NCI-H2107 (cell line): ENCODE measurements around the gene RASGRF1.

ENCODE experiments used
- DNase-seq: peaks from one replicate; lab custom pipeline; 2025; lab: John Stamatoyannopoulos, UW

The RASGRF1 gene

DNA sequence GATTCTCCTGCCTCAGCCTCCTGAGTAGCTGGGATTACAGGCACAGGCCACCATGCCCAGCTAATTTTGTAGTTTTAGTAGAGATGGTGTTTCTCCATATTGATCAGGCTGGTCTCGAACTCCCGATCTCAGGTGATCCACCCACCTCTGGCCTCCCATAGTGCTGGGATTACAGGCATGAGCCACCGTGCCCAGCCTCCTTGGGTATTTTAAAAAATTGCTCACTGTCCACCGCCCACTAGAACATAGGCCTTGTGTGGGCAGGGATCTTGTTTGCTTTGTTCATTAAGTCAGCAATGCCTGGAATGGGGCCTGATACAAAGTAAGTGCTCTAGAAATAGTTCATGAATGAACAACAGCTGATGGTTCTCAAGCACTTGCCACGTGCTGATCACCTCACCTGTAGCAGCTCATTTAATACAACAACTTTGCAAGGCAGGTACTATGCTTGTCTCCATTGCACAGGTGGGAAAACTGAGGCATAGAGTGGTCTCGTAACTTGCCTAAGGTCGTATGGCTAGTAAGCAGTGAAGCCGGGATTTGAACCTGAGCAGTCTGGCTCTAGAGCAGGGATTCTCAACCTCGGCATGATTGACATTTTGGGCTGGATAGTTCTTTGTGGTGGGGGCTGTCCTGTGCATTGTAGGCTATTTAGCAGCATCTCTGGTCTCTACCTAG lies 133.0 kb downstream of the RASGRF1 start:
- DNase-seq = no peak

DNA sequence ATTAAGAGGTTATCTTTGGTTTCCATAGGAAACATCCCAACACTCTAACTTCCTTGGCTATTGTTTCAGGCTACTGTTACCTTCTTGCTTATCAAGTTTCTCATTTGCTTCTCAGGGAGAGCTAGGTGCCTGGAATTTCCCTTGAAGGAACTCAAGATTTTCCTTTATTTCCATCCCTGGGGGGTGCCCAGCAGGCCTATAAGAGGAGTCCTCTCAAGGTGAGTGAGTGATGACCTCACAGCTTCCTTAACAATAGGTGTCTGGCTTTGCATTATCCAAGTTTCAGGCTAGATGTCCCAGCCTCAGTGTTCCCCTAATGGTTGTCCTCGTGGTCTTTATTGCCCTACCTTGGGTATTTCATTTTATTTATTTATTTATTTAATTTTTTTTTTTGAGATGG lies 133.6 kb downstream of the RASGRF1 start:
- DNase-seq = no peak

DNA sequence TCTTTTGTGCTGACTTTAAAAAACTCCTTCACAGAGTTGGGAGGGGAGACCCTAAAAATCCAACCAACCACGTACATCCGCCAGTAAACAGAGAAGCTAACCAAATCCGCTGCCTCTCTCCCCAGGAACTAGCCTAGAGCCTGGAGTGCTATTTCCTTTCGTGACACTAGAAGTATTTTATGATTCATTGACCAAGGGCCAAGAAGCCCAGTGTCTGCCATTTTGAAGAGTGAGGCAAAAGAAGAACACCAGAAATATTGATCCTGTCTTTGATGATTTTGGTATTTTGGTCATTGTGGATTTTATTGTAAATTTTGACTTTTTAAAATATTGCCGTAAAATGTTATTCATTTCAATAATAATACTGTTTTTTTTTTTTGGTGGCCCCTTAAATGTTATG lies 135.2 kb downstream of the RASGRF1 start:
- no peak for DNase-seq

DNA sequence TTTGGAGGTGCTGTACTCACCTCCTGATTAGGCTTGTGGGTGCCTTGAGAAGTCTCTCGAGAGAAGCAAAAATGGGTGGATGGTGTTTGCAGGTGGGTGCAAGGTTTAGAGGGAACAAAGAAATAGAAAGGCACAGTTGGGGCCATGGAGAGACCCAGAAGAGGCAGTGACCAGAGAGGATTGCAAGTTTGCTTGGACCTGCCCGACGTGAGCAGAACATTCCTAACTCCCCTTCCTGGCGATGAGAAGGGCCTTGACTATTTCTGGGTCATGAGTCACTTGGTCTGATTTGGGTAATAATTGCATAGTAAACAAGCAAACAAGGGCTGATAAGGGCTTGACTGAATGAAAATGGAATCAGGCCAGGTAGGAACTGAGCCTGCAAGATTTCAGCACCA lies 138.7 kb downstream of the RASGRF1 start:
- DNase-seq = no peak

DNA sequence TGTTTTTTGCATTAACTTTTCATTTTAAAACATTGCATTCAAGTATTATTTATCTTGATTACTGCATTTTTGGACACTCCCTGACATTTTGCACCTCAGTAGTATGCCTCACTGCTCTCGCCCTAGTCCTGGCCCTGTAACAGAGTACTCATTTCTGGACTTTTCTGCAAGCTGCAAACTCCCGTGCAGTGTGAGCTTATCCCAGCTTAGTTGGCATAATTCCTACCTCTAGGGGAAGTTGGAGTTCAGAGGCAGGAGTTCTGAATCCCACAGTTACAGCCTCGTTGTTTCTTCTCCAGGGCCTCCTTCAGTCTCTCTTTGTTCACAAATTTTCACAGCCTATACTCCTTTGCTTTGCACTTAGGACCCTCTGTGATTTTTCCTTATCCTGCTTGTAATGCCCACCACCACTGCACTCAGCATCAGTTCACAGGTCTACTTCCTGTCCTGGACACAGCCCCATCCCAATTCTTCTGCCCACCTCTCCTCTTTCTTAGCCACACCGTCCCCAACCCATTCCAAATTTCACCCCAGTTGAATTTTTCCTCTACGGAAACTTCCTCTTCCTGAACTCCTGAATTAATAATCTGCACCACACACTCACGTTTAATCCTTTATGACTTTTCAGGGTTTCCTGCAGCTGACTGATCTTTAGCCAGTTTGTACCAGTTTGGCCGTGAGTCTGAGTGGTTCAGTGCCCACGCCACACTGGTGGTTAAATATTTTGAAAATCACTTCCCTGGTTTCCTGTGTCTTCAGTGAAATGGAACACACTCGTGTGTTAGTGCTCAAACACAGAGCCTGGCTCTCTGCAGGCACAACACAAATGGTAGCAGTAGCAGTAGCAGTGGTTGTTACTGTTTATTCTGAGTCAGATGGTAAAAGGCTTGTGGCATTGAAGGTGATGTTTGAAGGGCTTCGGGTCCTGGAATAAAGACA lies 139.4 kb downstream of the RASGRF1 start:
- DNase-seq = no peak

DNA sequence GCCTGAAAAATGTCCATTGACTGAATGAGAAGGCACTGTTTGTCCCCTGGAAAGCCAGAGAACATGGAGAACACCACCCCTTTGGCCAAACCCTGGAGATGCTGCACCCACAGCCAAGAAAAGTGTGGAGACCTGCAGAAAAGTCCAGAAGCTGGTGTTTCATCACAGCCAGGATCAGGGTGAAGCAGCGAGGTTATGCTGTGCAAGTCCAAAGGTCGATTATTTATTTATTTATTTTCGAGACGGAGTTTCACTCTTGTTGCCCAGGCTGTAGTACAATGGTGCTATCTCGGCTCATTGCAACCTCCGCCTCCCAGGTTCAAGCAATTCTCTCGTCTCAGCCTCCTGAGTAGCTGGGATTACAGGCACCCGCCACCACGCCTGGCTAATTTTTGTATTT lies 140.2 kb downstream of the RASGRF1 start:
- no peak for DNase-seq

DNA sequence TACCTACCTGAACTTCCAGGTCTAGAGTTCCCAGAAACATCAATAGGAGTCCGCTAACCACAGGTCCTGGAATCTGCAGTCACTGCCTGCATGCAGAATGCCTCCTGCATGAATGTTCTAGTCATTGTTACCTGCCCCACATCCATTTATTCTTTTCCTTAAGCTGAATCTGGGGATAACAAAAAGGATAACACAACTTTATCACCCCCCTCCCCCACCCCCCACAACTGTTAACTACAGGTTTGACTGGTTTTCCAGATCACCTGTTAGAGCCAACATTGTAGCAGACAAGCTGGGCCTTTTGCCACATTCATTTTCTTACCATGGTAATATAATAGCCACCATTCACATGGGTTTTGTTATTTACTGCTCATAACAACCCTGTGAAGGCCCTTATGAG lies 141.1 kb downstream of the RASGRF1 start:
- DNase-seq = no peak

DNA sequence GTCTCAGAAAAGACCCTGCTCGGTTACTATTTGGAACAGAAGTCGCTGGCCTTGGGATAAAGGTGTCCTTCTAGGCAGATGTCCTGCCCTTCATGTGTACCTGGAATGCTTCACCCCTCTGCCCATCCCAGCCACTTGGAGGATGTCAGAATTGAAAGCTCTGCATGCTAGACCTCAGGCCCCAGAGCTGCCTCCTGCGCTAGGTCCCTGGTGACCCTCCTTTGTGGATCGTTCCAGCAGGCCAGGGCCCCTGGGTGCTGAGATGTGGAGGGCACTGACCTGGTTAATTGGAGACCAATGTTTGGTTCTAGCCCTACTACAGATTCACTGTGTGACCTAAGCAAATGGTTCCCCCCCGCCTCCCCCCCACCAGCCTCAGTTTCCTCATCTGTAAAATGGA lies 143.1 kb downstream of the RASGRF1 start:
- DNase-seq = no peak

DNA sequence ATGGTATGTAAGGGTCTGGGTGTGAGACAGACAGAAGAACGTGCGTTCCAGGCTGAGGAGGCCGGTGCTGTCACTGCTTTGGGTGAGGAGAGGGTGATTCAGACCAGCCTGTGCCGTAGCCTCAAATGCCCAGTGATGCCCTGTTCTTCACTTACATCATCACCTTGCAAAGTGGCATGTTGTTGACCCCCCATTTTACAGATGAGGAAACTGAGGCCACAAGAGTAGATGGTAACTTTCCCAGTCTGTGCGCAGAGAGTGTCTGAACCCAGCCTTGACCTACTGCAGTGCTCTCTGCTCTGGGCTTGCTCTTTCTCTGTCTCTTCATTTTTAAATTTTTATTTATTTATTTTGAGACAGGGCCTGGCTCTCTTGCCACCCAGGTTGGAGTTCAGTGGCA lies 144.1 kb downstream of the RASGRF1 start:
- no peak for DNase-seq

DNA sequence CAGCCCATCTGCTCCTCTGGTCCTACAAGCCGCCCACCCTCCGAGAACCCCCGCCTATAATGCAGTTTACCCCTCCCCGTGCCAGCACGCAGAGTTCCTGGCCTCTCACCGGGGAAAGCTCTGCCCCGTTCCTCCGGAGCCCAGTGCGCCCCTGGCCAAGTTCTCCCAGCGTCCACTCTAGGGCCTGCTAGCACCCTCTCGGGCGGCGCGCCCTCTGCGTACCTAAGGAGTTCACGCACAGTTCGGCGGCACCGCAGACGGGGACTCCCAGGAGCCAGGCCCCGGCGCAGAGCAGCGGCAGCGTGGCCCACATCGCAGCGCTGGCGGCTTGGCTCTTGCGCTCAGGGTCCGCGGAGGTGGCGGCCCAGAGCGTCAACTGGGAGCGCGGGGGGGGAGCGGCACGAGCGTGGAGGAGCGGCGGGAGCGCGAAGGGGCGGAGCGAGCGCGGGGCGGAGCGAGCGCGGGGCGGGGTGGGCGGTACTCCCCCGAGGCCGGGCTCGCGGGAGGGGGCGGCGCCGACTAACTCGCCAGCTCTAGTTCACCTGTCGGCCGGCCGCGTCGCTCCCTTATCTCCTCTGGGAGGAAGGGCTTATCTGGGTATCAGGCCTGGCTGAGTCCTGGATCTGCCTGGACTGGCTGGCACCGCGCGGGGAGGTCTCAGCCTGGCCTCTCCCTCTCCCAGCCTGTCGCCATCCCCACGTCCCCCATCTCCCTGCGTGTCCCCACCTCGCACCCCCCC lies 145.7 kb downstream of the RASGRF1 start, which contains the start of gene CTSH:
Gene CTSH, minus strand, starts transcription at position 378 of the 739 bp plus-strand sequence. Its CDS starts 65 bp downstream, at position 313.
- DNase-seq = peak; percentile 53

DNA sequence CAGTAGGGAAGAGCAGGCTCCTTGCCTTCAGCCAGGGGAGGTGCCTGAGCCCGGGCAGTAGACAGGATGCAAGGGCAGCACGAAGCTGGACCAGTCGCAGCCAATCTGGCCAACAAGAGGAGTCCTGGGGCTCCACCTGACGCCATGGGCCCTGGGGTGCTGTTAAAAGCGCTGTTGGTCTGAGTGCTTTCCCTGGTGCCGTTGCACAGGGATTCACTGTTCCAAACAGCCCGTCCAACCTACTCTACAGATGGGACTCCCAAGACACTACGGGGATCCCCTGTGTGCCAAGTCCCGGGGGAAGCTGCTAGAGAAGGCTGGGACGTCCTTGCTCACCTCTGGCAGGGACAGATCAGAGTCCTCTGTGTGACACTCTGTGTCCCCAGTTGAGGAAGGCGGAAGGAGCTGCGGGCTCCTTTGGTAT lies 146.4 kb downstream of the RASGRF1 start:
- DNase-seq = no peak

DNA sequence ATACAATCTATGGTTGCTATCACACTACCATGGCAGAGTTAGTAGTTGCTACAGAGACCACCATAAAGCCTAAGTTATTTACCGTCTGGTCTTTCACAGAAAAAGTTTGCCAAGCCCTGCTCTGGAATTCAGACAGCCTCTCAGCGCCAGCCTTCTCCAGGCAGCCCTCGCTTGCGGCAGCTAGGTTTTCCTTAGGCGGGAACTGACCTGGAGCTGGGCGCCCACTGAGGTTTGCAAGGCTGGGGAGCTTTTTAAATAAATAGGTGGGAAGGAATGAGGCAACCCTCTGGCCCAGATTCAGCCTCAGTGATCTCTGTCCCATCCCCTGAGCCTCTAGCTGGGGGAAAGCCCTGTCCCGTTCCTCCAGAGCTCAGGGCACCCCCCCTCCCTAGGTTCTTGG lies 146.9 kb downstream of the RASGRF1 start:
- no peak for DNase-seq

DNA sequence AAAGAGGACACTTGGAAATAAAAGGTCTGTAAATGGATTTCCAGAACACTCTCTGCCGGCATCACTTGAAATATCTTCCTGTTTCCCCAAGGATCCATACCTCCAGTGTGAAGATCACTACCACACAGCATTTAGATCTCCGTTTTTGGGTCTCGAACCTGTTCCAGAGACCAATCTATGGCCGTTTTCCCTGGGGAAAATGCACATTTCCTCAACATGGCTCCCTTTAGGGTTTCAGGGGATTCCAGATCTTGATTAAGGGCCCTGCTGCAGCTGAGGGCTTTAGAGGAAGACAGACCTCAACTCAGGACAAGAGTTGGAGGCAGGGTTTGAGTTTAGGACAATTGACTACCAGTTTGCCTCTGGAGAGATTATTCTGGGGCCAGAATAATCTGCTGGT lies 147.8 kb downstream of the RASGRF1 start:
- DNase-seq = no peak

DNA sequence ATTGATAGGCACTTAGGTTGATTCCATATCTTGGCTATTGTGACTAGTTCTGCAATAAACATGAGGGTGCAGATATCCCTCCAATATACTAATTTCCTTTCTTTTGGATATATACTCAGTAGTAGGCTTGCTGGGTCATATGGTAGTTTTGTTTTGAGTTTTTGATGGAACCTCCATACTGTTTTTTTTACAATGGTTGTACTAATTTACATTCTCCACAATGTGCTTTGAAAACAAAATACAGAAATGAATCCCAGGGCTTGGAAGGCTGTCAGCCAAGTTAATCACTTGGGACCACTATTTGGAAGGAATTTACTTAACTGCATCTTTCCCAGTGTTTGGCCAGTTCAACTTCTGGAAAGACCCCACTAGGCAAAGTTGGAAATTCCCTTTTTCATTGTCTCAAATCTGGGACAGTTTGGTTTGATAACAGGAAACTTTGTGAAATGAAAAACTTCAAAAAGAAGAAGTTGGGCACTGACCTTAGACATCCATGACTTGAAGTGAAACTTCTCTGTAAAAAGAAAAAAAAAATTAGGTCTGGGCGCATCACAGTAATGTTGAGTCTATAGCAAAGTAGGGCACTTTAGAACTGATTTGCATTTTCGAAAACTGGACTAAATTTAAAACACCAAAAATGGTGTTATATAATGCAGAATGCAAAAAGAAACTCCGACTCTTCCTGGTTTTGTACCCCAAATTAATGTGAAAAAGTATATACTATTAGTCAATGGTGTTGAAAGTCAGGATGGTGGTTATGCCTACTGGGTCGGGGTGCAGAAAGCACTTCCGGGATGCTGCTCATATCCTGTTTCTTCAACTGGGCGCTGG lies 151.7 kb downstream of the RASGRF1 start:
- DNase-seq = no peak

DNA sequence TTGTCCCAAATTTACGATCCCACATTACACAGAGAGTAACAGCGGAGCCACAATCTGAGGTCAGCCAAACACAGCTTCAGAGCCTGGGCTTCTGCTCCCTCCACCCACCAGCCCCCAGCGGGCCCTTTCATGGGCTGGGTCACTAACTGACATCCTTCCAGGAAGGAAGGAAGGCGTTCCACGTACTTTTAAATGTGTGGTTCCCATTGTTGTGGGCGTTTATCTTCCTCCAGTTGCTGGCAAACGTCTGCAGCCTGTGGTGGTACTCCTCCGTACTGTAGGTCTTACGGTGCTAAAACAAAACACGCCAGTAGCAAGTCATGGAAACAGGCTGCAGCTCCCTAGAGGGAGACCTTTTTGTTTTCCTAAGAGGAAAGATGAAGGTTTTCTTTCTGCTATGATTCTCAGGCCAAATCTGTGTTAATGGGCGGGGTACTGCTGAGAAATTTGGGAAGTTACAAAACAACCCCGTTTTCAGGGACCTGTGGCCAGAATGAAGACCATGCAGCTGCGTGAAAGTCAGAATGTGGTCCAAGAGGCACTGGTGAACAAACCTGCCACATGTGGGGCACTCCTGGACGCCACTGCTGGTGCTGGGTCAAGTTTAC lies 153.3 kb downstream of the RASGRF1 start:
- DNase-seq = no peak

DNA sequence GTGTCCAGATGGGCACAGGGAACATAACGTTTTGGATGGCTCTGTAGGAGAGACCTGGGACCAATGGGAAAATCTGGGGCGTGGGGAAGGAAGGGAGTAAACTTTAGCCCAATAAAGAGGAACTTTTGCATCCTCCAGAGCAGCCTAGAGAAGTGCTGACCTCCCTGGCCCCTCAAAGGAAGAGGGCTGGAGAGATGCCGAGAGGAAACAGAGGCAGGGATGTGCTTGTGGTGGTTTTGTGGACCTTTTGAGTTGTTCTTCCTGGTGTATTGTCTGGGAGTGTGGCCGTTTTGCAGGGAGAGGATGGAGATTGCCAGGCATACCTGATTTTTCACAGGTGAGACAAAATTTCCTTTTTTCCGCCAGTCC lies 155.9 kb downstream of the RASGRF1 start:
- DNase-seq = no peak

DNA sequence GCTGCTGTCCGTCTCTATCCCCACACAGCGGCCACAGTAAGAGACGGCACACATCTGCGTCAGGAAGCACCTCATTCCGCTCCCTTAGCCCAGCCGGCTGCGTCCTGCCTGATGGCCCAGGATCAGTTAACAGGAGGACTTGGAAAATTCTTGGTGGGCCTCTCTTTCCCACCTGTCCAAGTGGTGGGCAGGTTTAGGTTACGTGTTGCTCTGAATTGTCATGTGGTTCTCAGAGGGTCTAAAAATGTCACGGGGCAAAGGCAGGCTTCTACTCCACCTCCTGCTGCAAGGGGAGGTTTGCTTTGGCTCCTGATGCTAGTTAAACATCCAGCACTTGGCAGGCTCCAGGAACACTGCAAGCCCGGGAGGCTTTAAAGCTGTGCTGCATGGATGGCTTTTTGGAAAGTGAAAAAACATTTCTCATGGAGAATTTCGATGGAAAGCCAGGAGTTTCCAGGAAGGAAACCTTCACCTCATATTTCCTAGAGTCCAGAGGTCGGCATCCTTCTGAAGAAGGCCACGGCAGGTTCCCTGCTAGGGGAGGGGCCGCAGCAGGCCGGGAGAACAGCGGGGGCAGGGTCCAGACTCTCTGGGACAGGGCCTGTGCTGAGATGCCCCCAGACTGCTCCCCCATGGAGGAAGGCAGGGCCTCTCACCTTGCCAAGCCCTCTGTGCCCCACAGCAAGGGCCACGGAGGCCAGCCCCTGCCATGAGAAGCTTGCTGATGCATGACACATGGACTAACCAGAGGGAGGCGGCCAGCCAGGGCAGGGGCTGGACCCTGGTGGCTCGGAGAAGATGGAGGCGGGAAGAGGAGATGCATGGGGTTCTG lies 156.5 kb downstream of the RASGRF1 start:
- DNase-seq = no peak

DNA sequence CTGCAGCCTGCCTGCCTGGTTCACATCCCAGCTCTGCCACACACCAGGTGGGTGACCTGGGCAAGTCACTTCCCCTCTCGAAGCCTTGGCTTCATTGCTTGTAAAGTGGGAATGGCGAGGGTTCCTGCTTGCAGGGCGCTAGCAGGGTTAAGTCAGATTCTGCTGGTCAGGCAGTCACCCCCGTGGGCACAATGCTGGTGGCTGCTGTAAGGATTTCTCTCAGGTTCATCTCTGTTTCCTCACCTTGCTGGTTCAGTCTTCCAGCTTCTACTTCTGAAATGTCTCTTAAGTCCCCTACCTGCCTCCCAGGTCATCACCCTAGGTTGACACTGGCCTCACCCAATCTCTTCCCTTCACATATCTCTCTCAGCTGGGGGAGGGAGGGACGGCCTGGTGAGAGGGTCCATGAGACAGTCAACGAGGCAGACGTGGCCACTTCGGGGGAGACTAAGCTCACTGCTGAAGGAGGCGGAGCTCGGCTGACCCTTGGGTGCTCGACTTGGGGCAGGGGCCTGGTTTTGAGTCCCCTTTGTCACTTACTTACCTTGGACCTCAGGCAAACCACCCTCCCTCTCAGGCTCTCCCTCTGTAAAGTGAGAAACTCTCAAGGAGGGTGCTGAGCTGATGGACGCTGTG lies 157.3 kb downstream of the RASGRF1 start:
- DNase-seq = no peak

DNA sequence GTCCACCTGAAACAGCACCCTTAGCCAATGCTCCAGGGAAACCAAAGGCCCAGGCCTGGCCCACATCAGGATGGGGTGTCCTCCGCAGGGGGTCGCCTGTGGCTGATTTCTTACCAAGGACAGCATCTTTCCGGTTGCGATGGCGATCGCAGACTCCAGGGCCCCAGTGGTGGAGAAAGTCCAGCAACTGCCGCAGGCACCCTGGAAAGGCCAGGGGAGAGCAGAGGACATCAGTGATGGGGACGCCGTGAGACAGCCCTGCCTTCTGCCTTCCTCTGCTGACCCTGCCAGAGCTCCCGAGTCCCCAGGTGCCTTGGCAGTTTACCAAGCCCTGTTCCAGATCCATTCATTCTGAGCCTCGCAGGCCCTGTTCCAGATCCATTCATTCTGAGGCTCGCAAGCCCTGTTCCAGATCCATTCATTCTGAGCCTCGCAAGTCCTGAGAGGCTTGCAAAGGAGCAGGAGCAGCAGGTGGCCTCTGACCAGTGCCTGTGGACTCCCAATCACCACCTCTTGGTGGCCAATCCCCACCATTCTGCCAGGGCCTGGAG lies 158.2 kb downstream of the RASGRF1 start:
- DNase-seq = no peak
